ENCODE results near the gene VGLL4.

DNA sequence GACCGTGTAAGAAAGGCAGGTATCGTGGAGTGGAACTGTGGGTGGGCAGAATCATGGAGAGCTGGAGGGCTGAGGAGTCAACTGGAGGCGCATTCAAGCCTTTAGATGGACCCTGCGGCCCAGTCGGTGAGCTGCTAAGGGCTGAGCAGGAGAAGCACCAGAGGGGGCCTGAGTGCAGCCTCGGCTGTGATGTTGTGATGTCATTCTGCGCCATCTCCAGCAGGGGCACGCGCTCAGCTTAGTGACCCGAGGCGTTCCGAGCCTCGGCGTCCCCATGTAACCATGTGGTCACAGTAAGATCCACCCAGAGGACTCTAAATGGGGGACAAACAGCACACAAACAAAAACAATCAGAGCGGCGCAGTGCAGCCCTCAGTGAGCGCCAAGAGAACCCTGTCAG is 76.8 kb downstream of the VGLL4 start:
- no peak for TF ChIP-seq EZH2 (IDR thresholded peaks at IDR 0.05; ENCODE audit: borderline replicate concordance, low read depth, low read length, severe bottlenecking)
- TF ChIP-seq, protein P1, sequence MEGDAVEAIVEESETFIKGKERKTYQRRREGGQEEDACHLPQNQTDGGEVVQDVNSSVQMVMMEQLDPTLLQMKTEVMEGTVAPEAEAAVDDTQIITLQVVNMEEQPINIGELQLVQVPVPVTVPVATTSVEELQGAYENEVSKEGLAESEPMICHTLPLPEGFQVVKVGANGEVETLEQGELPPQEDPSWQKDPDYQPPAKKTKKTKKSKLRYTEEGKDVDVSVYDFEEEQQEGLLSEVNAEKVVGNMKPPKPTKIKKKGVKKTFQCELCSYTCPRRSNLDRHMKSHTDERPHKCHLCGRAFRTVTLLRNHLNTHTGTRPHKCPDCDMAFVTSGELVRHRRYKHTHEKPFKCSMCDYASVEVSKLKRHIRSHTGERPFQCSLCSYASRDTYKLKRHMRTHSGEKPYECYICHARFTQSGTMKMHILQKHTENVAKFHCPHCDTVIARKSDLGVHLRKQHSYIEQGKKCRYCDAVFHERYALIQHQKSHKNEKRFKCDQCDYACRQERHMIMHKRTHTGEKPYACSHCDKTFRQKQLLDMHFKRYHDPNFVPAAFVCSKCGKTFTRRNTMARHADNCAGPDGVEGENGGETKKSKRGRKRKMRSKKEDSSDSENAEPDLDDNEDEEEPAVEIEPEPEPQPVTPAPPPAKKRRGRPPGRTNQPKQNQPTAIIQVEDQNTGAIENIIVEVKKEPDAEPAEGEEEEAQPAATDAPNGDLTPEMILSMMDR (IDR thresholded peaks at IDR 0.05; ENCODE audit: borderline replicate concordance, extremely low read depth, low read length, poor library complexity, severe bottlenecking): peak; percentile 21
